Astrocyte (in vitro differentiated cells and primary cell): ENCODE data around the gene FZR1. TPM values are rescaled to one million over a fixed set of nuclear protein-coding genes. Genes with fewer than 3 reads are reported as not detected.

ENCODE experiments used
- DNase-seq: peaks from one replicate; pipeline ENCODE4 v3.0.0-alpha.2; 2010; ENCODE audit warnings: low read depth
- FAIRE-seq: peaks from 2 replicates; lab custom pipeline; 2011; peaks lifted over from hg19 to GRCh38; lab: Jason Lieb, UNC
- H2AFZ ChIP-seq: 2 replicates; pipeline ENCODE4 v1.6.0; 2012; ENCODE audit warnings: low read depth, low read length, inconsistent platforms
- H3K27ac ChIP-seq: 2 replicates; pipeline ENCODE4 v1.5.1; 2011; ENCODE audit warnings: low read depth, low read length, inconsistent platforms
- H3K27me3 ChIP-seq: 2 replicates; pipeline ENCODE4 v1.6.0; 2011; ENCODE audit warnings: low read length, inconsistent platforms; ENCODE audit not compliant: insufficient read depth
- H3K36me3 ChIP-seq: 2 replicates; pipeline ENCODE4 v1.5.1; 2011; ENCODE audit warnings: low read length, inconsistent platforms; ENCODE audit not compliant: insufficient read depth
- H3K4me1 ChIP-seq: 2 replicates; pipeline ENCODE4 v1.5.1; 2011; ENCODE audit warnings: low read length, inconsistent platforms; ENCODE audit not compliant: insufficient read depth
- H3K4me2 ChIP-seq: 2 replicates; pipeline ENCODE4 v1.6.0; 2012; ENCODE audit warnings: low read length, inconsistent platforms
- H3K4me3 ChIP-seq: 2 replicates; pipeline ENCODE4 v1.5.1; 2011; ENCODE audit warnings: low read depth, mild to moderate bottlenecking, low read length, inconsistent platforms; ENCODE audit not compliant: insufficient read depth
- H3K79me2 ChIP-seq: 2 replicates; pipeline ENCODE4 v1.6.0; 2012; ENCODE audit warnings: mild to moderate bottlenecking, low read length, inconsistent platforms; ENCODE audit not compliant: insufficient read depth
- H3K9ac ChIP-seq: 2 replicates; pipeline ENCODE4 v1.6.0; 2012; ENCODE audit warnings: mild to moderate bottlenecking, low read length, inconsistent platforms
- H3K9me3 ChIP-seq: 2 replicates; pipeline ENCODE4 v1.5.1; 2012; ENCODE audit warnings: low read depth, mild to moderate bottlenecking, low read length, inconsistent platforms; ENCODE audit not compliant: insufficient read depth
- H4K20me1 ChIP-seq: 2 replicates; pipeline ENCODE4 v1.6.0; 2012; ENCODE audit warnings: low read length, inconsistent platforms; ENCODE audit not compliant: insufficient read depth
- H3K27ac Mint-ChIP-seq: one replicate; pipeline ENCODE4 v1.8.0; 2021; ENCODE audit warnings: mild to moderate bottlenecking, mixed read lengths; ENCODE audit not compliant: unreplicated experiment
- H3K27me3 Mint-ChIP-seq: one replicate; pipeline ENCODE4 v1.8.0; 2021; ENCODE audit warnings: low read depth, mixed read lengths; ENCODE audit not compliant: unreplicated experiment
- H3K36me3 Mint-ChIP-seq: one replicate; pipeline ENCODE4 v1.8.0; 2021; ENCODE audit warnings: low read depth, mixed read lengths; ENCODE audit not compliant: unreplicated experiment
- H3K4me1 Mint-ChIP-seq: one replicate; pipeline ENCODE4 v1.8.0; 2021; ENCODE audit warnings: low read depth, mixed read lengths; ENCODE audit not compliant: unreplicated experiment
- H3K4me3 Mint-ChIP-seq: one replicate; pipeline ENCODE4 v1.8.0; 2021; ENCODE audit warnings: mild to moderate bottlenecking, moderate library complexity, mixed read lengths; ENCODE audit not compliant: unreplicated experiment
- H3K9me3 Mint-ChIP-seq: one replicate; pipeline ENCODE4 v1.8.0; 2021; ENCODE audit warnings: mild to moderate bottlenecking, mixed read lengths; ENCODE audit not compliant: unreplicated experiment
- EZH2 ChIP-seq: IDR thresholded peaks from 2 replicates; pipeline ENCODE4 v1.6.1; 2012; ENCODE audit warnings: mild to moderate bottlenecking, low read length, inconsistent platforms; ENCODE audit not compliant: insufficient read depth
- total RNA-seq: library from RNA; stranded (reverse); gene quantifications from 2 replicates; pipeline ENCODE4 v1.2.1, GENCODE V29; 2021
- TF ChIP-seq, protein P1 (sequence below): IDR thresholded peaks from 2 replicates; pipeline ENCODE4 v1.5.1; 2011; ENCODE audit warnings: low read depth, mild to moderate bottlenecking, inconsistent platforms, low read length, moderate library complexity; ENCODE audit not compliant: insufficient read depth

FZR1 gene
- total RNA-seq, 1 donor from 2014 or later, result 51.8 TPM

DNA sequence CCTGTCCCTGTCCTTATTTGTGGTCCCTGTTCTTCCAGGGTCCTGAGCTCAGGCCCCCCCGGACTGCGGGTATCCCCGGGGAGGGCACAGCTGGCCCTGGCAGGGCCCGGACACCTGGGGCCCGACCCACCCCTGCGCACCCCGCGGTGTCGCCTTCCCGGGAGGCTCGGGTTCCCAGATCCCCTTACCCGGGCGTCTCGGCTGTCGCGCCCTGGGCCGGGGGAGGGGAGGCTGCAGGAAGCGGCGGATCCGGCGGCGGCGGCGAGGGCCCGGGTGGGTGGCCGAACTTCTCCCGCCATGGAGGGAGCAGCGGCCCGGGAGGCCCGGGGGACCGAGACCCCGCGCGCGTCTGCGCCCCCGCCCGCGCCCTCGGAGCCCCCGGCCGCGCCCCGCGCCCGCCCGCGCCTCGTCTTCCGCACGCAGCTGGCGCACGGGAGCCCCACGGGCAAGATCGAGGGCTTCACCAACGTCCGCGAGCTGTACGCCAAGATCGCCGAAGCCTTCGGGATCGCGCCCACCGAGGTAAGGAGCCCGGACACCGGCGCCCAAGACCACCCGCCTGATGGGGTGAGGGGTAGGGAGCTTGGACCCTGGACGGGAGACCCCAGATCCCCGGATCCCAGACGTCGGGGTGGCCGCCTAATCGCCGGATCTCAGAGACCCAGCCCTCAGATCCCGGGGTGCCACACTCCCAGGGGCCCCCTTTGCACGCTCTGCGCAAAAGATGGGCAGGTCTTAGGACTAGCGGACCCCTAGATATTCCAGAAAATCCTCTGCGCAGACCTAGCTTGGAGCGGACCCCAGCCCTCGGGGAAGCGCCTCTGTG lies 79.4 kb downstream of the FZR1 start, which contains the start of gene GIPC3:
TSS of gene GIPC3 (plus strand) at position 178 of the 826 bp plus-strand sequence. CDS start at position 298, 120 bp downstream.
- Mint-ChIP-seq H3K4me3 (no peak within 1 kb of the TSS), H3K9me3 (no peaks in the 10 kb centered on the region), H3K4me1 (peaks cover 3% of the 10 kb centered on the region), H3K36me3 (peaks cover 3% of the 10 kb centered on the region), H3K27ac (no peak within 1 kb of the TSS), H3K27me3 (peaks cover 15% of the 10 kb centered on the region)
- no peaks in the 10 kb centered on the region for H3K36me3 ChIP-seq
- no peaks in the 10 kb centered on the region for H3K79me2 ChIP-seq
- no peak for FAIRE-seq
- H3K9me3 ChIP-seq, result no peaks in the 10 kb centered on the region
- H3K9ac ChIP-seq, result no peak within 1 kb of the TSS
- H3K4me1 ChIP-seq, result peaks cover 7% of the 10 kb centered on the region
- H3K4me3 ChIP-seq, result peak within 1 kb of the TSS; percentile 19
- H4K20me1 ChIP-seq, result no peaks in the 10 kb centered on the region
- H2AFZ ChIP-seq, result peak within 1 kb of the TSS; percentile 52
- H3K4me2 ChIP-seq, result peak within 1 kb of the TSS; percentile 70
- TF ChIP-seq EZH2, result peak; percentile 68
- TF ChIP-seq, protein P1, sequence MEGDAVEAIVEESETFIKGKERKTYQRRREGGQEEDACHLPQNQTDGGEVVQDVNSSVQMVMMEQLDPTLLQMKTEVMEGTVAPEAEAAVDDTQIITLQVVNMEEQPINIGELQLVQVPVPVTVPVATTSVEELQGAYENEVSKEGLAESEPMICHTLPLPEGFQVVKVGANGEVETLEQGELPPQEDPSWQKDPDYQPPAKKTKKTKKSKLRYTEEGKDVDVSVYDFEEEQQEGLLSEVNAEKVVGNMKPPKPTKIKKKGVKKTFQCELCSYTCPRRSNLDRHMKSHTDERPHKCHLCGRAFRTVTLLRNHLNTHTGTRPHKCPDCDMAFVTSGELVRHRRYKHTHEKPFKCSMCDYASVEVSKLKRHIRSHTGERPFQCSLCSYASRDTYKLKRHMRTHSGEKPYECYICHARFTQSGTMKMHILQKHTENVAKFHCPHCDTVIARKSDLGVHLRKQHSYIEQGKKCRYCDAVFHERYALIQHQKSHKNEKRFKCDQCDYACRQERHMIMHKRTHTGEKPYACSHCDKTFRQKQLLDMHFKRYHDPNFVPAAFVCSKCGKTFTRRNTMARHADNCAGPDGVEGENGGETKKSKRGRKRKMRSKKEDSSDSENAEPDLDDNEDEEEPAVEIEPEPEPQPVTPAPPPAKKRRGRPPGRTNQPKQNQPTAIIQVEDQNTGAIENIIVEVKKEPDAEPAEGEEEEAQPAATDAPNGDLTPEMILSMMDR, result no peak
- no peak within 1 kb of the TSS for H3K27ac ChIP-seq
- peaks cover 3% of the 10 kb centered on the region for H3K27me3 ChIP-seq
- no peak for DNase-seq

DNA sequence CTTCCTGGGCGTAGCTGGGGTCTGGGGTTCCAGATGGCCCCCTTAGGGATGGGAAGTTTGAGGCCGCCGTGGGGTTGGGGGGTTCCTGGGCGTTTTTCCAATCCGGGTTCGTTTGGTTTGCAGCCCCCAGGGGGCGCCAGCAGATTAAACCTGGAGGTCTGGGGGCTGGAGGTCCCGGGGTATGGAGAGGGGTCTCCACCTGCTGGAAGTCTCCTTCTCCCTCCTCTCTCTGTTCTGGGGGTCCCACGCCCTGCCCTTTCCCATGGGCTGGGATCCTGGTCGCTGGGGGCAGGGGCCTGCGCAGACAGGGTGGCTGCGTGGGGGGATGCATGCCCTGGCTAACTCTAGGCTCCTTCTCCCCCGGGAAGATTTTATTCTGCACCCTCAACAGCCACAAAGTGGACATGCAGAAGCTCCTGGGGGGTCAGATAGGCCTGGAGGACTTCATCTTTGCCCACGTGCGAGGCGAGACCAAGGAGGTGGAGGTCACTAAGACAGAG lies 80.1 kb downstream of the FZR1 start:
- Histone ChIP-seq H3K4me2 (peak overlapping the region; percentile 70), H4K20me1 (no peaks in the 10 kb centered on the region), H3K9me3 (no peaks in the 10 kb centered on the region), H3K27me3 (peaks cover 3% of the 10 kb centered on the region), H3K4me3 (peak overlapping the region; percentile 19), H3K36me3 (no peaks in the 10 kb centered on the region), H3K9ac (no peak overlapping the region), H3K27ac (no peak overlapping the region), H3K79me2 (no peaks in the 10 kb centered on the region), H2AFZ (peak overlapping the region; percentile 52), H3K4me1 (peaks cover 3% of the 10 kb centered on the region)
- H3K36me3 Mint-ChIP-seq, result peaks cover 3% of the 10 kb centered on the region
- FAIRE-seq (no peak), DNase-seq (no peak)
- H3K27ac Mint-ChIP-seq, result no peak overlapping the region
- peaks cover 19% of the 10 kb centered on the region for H3K27me3 Mint-ChIP-seq
- H3K9me3 Mint-ChIP-seq, result no peaks in the 10 kb centered on the region
- H3K4me1 Mint-ChIP-seq, result no peaks in the 10 kb centered on the region
- no peak for TF ChIP-seq EZH2
- TF ChIP-seq, protein P1, result peak; percentile 29
- H3K4me3 Mint-ChIP-seq, result no peak overlapping the region
